T-helper 2 cell treated with Interferon-gamma antibody and Interleukin-4, amounts not matched to agents 5 μg/mL and 100 μg/mL, for 36 hours (primary cell): Measurements from ENCODE around the gene MDH1B.
"Not testable (repeated sequence)": the region's sequence is repeated elsewhere in the genome, so short reads cannot be mapped to it uniquely, and the experiment has no call there.

ENCODE experiments used
- DNase-seq: peaks from one replicate; pipeline ENCODE4 v3.0.0; 2021; ENCODE audit warnings: low spot score
- H3K27ac Mint-ChIP-seq: one replicate; pipeline ENCODE4 v1.8.0; 2021; ENCODE audit warnings: mild to moderate bottlenecking, mixed read lengths
- H3K27me3 Mint-ChIP-seq: one replicate; pipeline ENCODE4 v1.8.0; 2021; ENCODE audit warnings: low read depth, mixed read lengths
- H3K36me3 Mint-ChIP-seq: one replicate; pipeline ENCODE4 v1.8.0; 2021; ENCODE audit warnings: low read depth, mixed read lengths
- H3K4me1 Mint-ChIP-seq: one replicate; pipeline ENCODE4 v1.8.0; 2021; ENCODE audit warnings: low read depth, mixed read lengths
- H3K4me3 Mint-ChIP-seq: one replicate; pipeline ENCODE4 v1.8.0; 2022; ENCODE audit warnings: mild to moderate bottlenecking, moderate library complexity, mixed read lengths
- H3K9me3 Mint-ChIP-seq: one replicate; pipeline ENCODE4 v1.8.0; 2021; ENCODE audit warnings: mixed read lengths

The MDH1B gene

GRCh38 chr2:206765242-206766056, at the start of gene MDH1B, which contains the start of gene FASTKD2:
Gene MDH1B (minus strand): TSS chr2:206765328. CDS start chr2:206765271, 57 bp downstream.
Gene FASTKD2 (plus strand): TSS chr2:206765606. CDS start chr2:206766694, 1,088 bp downstream.
- Mint-ChIP-seq H3K9me3 (no peaks in the 10 kb centered on the region), H3K36me3 (peaks cover 16% of the 10 kb centered on the region), H3K27ac (peak within 1 kb of the TSS; percentile 97), H3K4me3 (peak within 1 kb of the TSS; percentile 90), H3K27me3 (peaks cover 2% of the 10 kb centered on the region), H3K4me1 (peaks cover 20% of the 10 kb centered on the region)
- DNase-seq, result peak; percentile 92

GRCh38 chr2:206814498-206814897, 49.4 kb upstream of the MDH1B start:
- Mint-ChIP-seq H3K36me3 (no peaks in the 10 kb centered on the region), H3K4me3 (no peak overlapping the region), H3K27ac (no peak overlapping the region), H3K9me3 (no peaks in the 10 kb centered on the region), H3K27me3 (peaks cover 11% of the 10 kb centered on the region), H3K4me1 (no peaks in the 10 kb centered on the region)
- no peak for DNase-seq

- H3K36me3 Mint-ChIP-seq, H3K9me3 Mint-ChIP-seq, DNase-seq, H3K4me3 Mint-ChIP-seq, H3K4me1 Mint-ChIP-seq, H3K27ac Mint-ChIP-seq: not testable (repeated sequence)
- H3K27me3 Mint-ChIP-seq, result peaks cover 11% of the 10 kb centered on the region
These were observed 47.3 kb upstream of the MDH1B start for GRCh38 chr2:206812471-206812870.

- H3K4me3 Mint-ChIP-seq, H3K9me3 Mint-ChIP-seq, H3K4me1 Mint-ChIP-seq, H3K27ac Mint-ChIP-seq, DNase-seq, H3K36me3 Mint-ChIP-seq, H3K27me3 Mint-ChIP-seq: not testable (repeated sequence)
These were observed 42.5 kb upstream of the MDH1B start for GRCh38 chr2:206807624-206808023.

- DNase-seq, result no peak
These were observed 40.9 kb upstream of the MDH1B start for GRCh38 chr2:206805887-206806607.

GRCh38 chr2:206804326-206804725, 39.2 kb upstream of the MDH1B start:
- Mint-ChIP-seq H3K4me1 (peaks cover 9% of the 10 kb centered on the region), H3K4me3 (no peak overlapping the region), H3K27me3 (no peaks in the 10 kb centered on the region), H3K27ac (no peak overlapping the region), H3K9me3 (no peaks in the 10 kb centered on the region), H3K36me3 (no peaks in the 10 kb centered on the region)
- DNase-seq, result no peak

More at GRCh38 chr2:206805887-206806607, 40.9 kb upstream of the MDH1B start:
- Mint-ChIP-seq H3K4me3 (no peak overlapping the region), H3K36me3 (no peaks in the 10 kb centered on the region), H3K4me1 (peaks cover 3% of the 10 kb centered on the region), H3K9me3 (no peaks in the 10 kb centered on the region), H3K27me3 (no peaks in the 10 kb centered on the region), H3K27ac (no peak overlapping the region)

- Mint-ChIP-seq H3K9me3 (no peaks in the 10 kb centered on the region), H3K27me3 (no peaks in the 10 kb centered on the region), H3K36me3 (no peaks in the 10 kb centered on the region), H3K4me1 (peaks cover 12% of the 10 kb centered on the region), H3K27ac (no peak overlapping the region), H3K4me3 (no peak overlapping the region)
- no peak for DNase-seq
These were observed 37.8 kb upstream of the MDH1B start for GRCh38 chr2:206802654-206803514.

- H3K36me3 Mint-ChIP-seq, result no peaks in the 10 kb centered on the region
- H3K9me3 Mint-ChIP-seq, result no peaks in the 10 kb centered on the region
- no peak overlapping the region for H3K27ac Mint-ChIP-seq
- H3K27me3 Mint-ChIP-seq, result no peaks in the 10 kb centered on the region
- peaks cover 12% of the 10 kb centered on the region for H3K4me1 Mint-ChIP-seq
- no peak overlapping the region for H3K4me3 Mint-ChIP-seq
- DNase-seq, result no peak
These were observed 36.5 kb upstream of the MDH1B start for GRCh38 chr2:206801418-206802189.

GRCh38 chr2:206800506-206801417, 35.6 kb upstream of the MDH1B start:
- no peaks in the 10 kb centered on the region for H3K9me3 Mint-ChIP-seq
- peak overlapping the region; percentile 75 for H3K4me3 Mint-ChIP-seq
- H3K4me1 Mint-ChIP-seq, result peaks cover 12% of the 10 kb centered on the region
- peak; percentile 44 for DNase-seq
- H3K36me3 Mint-ChIP-seq, result no peaks in the 10 kb centered on the region
- no peaks in the 10 kb centered on the region for H3K27me3 Mint-ChIP-seq
- H3K27ac Mint-ChIP-seq, result peak overlapping the region; percentile 63

- Mint-ChIP-seq H3K27me3 (no peaks in the 10 kb centered on the region), H3K4me1 (peaks cover 12% of the 10 kb centered on the region), H3K4me3 (no peak overlapping the region), H3K27ac (no peak overlapping the region), H3K36me3 (no peaks in the 10 kb centered on the region), H3K9me3 (no peaks in the 10 kb centered on the region)
- DNase-seq, result no peak
These were observed 34.0 kb upstream of the MDH1B start for GRCh38 chr2:206799083-206799482.

GRCh38 chr2:206798000-206798399, 32.9 kb upstream of the MDH1B start:
- no peak overlapping the region for H3K4me3 Mint-ChIP-seq
- peaks cover 5% of the 10 kb centered on the region for H3K36me3 Mint-ChIP-seq
- no peak overlapping the region for H3K27ac Mint-ChIP-seq
- DNase-seq, result no peak
- H3K27me3 Mint-ChIP-seq, result no peaks in the 10 kb centered on the region
- H3K4me1 Mint-ChIP-seq, result peaks cover 14% of the 10 kb centered on the region
- H3K9me3 Mint-ChIP-seq, result no peaks in the 10 kb centered on the region

GRCh38 chr2:206797376-206797775, 32.2 kb upstream of the MDH1B start:
- Mint-ChIP-seq H3K36me3 (peaks cover 9% of the 10 kb centered on the region), H3K27me3 (no peaks in the 10 kb centered on the region), H3K4me1 (peaks cover 12% of the 10 kb centered on the region), H3K27ac (no peak overlapping the region), H3K9me3 (no peaks in the 10 kb centered on the region), H3K4me3 (no peak overlapping the region)
- no peak for DNase-seq
